ENCODE results near the gene CATSPER1.
"Not testable (repeated sequence)": the region's sequence is repeated elsewhere in the genome, so short reads cannot be mapped to it uniquely, and the experiment has no call there.

The CATSPER1 gene

DNA sequence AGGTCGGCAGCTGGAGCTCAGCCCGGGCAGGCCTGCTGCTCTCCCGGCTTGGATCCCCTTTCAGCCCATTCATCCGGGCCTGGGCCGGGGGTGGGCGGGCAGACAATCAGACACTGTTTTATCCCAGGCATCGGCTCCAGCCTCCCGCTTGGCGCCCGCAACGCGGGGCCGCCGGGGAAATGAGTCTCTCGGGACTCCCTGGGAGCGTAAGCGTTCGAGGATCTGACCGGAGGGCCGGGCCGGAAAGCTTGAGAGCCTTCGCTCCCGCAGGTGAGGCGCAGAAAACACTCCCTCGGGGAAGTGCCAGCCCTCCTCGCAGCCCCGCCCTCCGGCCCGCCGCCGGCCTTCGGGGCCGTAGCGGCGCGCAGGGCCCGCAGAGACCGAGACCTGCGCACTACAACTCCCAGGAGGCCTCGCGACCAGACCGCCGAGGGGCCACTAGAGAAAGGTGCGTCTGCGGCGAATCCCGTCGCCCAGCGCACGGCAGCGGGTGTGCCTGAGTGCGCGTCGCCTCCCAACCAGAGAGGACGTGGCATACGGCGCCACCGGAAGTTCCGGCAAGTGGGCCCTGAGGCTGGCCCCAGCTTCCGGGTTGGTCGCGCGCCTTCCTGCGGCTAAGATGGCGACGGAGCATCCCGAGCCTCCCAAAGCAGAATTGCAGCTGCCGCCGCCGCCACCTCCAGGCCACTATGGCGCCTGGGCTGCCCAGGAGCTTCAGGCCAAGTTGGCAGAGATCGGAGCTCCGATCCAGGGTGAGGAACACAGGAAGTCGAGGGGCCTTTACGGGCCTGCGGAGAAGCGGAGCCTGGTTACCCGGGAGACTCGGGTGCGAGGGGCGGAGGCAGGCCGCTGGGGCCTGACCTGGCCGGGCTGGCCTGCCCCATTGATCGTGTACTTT is 25.7 kb upstream of the CATSPER1 start, which contains the start of gene SF3B2:
SF3B2 (plus strand) TSS at position 599 of the 898 bp plus-strand sequence; CDS start at position 620, 21 bp downstream.
- peak; percentile 87 to 98 for DNase-seq

- no peak for DNase-seq
Measured at GRCh38 chr11:66051371-66051765, 25.1 kb upstream of the CATSPER1 start.

- DNase-seq = no peak
Measured at GRCh38 chr11:66050581-66051231, 24.4 kb upstream of the CATSPER1 start.

GRCh38 chr11:66048547-66049323 is 22.5 kb upstream of the CATSPER1 start, which contains the start of gene GAL3ST3:
Gene GAL3ST3 (minus strand): TSS chr11:66049161. CDS start chr11:66045415, 3,746 bp downstream.
- DNase-seq = no peak

GRCh38 chr11:66047541-66048365 is 21.5 kb upstream of the CATSPER1 start:
- DNase-seq = no peak

DNA sequence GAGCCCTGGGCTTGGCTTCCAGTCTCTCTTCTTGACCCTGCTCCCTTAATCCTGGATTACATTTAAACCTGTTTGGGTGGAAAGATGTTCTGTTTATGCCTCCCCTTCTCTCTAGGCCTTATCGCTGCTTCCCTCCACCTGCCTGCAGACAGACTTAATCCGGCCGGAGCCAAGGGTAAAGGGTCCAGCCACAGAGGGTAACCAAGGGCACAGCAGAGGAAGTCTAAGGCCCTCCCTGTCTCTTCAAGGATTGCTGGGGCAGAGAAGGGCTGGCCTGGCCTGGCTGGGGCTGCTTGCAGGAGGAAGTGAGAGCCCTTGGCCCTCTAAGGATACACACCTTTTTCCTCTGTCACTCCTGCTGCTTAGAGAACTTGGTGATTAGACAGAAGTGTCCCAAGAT is 20.6 kb upstream of the CATSPER1 start:
- DNase-seq = no peak

- DNase-seq = no peak
Measured at GRCh38 chr11:66045177-66045639, 18.9 kb upstream of the CATSPER1 start.

DNA sequence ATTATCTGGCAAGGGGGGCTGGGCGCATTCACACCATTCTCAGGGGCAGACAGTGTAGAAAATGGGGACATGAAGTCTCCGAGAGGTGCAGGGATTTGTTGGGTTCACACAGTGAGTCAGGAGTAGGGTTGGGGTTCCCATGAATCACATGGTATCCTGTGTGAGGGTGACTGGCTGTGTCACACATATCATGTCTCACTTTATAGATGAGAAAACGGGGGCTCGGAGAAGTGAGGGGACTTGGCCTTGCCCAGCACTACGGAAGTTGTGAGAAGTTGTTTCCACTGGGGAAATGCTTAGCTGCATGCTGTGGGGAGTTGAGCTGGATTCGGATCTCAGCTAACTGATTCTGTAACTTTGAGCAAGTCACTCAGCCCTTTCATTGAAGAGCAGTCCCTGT is 18.5 kb upstream of the CATSPER1 start:
- no peak for DNase-seq

- no peak for DNase-seq
Measured at GRCh38 chr11:66042996-66043906, 17.0 kb upstream of the CATSPER1 start.

- DNase-seq = no peak
Measured at GRCh38 chr11:66042227-66042995, 16.1 kb upstream of the CATSPER1 start.

- no peak for DNase-seq
Measured at GRCh38 chr11:66039765-66040164, 13.5 kb upstream of the CATSPER1 start.

DNA sequence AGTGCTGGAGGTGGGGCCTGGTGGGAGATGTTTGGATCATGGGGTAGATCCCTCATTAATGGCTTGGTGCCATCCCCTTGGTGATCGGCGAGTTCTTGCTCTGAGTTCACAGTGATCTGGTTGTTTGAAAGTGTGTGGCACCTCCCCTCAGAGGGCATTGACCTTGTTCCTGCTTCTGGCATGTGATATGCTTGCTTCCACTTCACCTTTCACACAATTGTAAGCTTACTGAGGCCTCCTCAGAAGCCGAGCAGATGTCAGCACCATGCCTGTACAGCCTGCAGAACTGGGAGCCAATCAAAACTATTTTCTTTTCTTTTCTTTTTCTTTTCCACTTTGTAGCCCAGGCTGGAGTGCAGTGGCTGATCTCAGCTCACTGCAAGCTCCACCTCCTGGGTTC is 11.0 kb upstream of the CATSPER1 start:
- DNase-seq = no peak

GRCh38 chr11:66036334-66036710 is 10.0 kb upstream of the CATSPER1 start:
- DNase-seq = no peak

GRCh38 chr11:66035653-66036333 is 9.5 kb upstream of the CATSPER1 start:
- DNase-seq = no peak

DNA sequence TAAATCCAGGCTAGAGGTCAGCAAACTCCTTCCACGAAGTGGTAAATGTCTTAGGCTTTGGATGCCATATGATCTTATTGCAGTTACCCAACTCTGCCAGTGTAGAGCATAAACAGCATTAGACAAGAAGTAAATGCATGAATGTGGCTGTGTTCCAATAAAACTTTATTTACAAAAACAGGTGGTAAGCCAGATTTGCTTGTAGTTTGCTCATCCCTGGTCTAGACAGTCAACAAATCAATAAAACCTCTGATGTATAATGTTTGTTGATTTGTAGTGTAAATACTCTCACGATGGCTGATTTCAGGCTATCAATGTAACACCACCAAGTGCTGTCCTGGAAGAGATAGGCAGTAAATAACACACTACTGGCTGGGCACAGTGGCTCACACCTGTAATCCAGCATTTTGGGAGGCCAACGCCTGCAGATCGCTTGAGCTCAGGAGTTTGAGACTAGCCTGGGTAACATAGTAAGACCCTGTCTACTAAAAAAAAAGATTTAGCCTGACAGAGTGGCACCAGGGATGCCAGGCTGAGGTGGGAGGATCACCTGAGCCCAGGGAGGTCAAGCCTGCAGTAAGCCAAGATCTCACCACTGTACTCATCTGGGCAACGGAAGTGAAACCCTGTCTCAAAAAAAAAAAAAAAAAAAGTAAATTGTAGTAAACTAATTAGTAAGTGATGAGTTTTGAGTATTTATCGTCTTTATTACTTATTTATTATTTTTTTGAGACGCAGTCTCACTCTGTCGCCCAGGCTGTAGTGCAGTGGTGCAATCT is 6.9 kb upstream of the CATSPER1 start:
- DNase-seq = no peak

GRCh38 chr11:66023186-66023440 is 3.2 kb downstream of the CATSPER1 start:
- DNase-seq = not testable (repeated sequence)

DNA sequence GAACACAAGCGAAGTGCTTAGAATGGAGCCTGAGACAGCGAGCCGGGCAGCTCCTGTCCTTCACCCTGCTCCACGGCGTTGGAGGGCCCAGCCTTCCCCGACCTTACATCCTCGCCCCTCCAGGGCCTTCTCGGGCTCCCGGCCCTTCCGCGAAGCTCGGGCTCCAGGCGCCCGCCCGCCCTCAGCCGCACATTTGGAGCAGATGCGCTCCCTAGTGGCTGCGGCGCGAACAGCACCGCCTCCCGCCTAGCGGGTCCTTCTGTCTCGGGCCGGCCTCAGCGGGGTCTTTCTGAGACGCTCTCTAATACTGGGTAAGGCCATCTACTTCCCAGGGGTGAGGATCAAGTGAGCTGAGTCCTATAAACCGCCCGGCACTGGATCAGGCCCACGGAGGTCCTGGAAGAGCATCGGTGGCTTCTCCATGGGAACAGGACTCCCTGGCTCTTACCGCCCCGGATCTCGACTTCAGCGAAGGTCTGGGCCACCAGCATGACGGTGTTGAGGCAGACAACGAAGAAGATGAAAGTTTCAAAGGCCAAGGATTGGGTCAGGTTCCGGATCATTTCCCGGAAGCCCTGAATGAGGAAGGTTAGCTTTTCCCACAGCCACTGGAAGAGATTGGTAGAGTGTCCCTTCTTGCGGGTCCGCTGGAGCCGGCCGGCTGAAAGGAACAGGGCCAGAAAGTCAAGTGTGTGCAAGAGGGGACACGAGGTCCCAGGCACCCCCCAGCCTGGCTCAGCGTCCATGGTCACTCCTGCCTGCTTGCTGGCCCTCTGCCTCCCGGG is 3.7 kb downstream of the CATSPER1 start:
- DNase-seq = no peak

All from cerebellar nuclear complex (tissue), 1 donor.